Measurements from ENCODE around the gene TFDP1.

Gene TFDP1

DNA sequence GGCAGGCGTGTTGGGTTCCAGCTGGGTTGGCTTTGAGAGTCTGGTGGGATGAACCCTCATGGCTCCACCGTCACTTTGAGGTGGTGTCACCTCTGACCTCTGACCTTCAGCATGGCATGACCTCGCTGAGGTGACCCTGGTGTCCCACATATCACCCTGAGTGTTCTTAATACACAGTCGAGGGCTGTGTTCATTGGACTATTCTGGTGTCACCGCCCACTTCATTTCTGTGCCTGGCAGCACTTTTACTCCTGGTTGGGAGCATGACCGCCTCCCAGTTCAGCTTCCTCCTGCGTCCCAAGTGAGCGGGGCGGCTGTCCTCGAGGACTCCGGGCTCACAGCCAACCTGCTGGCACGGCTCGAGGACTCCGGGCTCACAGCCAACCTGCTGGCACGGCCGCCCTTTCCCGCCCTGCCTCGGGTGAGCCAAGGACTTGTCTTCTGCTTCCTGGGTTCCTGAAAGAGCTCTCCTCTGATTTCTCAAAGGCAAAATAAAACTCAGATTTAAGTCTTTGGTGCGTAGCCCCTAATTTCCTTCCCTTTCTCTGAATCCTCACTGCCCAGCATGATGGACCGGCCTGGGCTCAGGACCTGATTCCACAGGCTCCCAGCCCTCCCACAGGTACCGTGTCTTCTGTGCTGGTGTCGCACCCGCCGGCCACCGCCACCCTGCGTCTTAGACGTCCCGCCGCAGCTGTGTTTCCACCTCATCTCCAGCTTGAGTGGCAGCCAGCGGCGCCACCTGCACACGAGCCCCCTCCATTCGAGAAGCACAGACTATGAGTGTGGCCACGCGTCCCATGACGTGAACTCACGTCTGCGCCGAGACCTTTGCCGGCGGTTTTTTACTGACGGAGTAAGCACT is 63.0 kb downstream of the TFDP1 start:
- in situ Hi-C loops (cut with HindIII; ENCODE audit: low sequenced_read_pairs) = no loop called here

DNA sequence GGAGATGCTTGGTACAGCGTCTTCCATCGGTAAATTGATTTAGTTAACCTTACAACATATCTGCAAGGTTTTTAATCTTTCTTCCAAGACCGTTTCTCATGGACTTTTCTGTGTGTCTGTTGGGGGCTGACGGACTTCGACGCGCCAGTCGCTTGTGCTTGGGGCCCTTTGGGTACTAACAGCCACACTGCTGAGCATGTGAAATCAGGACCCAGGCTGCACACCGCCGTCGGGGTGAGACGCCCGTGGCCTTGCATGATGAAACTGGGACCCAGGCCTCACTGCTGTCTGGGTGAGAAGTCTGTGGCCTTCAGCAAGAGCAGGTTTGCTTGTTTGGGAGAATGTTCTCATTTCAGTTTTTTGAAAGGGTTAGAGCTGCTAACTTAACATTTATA is 63.7 kb downstream of the TFDP1 start:
- in situ Hi-C loops (cut with HindIII; ENCODE audit: low sequenced_read_pairs) = no loop called here

DNA sequence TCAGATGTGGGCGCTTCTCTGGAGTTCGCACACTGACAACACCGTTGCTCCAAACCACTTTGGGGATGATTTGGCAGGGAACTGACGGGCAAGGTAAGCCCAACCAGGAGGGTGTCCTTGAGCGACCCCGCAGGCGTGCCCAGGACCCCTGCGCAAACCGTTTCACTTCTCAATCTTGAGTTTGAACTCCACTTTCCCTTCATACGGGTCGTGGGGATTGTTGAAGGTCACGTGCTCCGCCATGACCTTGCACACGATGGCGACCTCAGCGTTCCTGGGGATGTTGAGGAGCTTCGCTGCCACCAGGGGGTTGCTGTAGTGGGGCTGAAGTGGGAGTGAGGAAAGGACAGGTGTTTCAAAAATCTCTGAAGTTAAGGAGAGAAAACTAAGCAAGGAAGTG is 64.7 kb downstream of the TFDP1 start:
- in situ Hi-C loops (cut with HindIII; ENCODE audit: low sequenced_read_pairs) = no loop called here

DNA sequence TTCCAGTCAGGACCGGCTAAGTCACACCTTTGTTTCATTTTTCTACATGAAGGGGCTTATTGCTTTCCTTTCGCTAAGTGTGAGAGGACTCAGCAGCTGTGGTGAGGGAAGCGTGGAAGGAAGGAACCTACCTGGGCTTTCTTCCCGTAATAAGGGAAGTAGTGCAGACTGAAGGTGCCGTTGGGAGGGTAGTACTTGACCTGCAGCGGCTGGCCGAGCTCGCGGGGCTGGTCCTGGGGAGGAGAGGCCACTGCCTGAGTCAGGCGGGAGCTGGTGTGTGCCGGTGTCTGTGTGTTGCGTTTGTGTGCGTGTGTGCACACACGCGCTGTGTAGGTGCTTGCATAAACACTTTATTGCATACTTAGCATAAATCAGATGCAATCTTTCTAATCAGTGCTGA is 65.7 kb downstream of the TFDP1 start:
- in situ Hi-C loops (cut with HindIII; ENCODE audit: low sequenced_read_pairs) = no loop called here

DNA sequence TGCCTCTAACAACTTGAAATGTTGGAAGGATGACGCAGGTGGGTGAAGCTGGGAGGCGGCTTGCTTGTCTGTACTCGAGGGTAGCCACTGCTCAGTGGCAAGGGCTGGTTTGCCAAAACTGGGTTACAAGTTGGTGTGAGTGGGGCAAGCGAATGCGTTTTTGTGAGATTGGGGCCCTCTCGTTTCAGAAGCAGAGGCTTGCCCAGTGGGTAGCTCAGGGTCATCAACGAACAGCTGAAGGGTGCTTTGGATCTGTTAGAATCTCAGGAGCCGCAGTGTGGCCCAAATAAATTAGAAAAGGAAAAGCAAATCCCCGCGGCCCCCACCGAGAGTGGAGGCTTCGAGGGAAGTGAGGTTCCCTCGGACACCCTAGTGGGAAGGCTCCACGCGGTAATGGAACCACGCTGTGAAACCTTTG is 66.2 kb downstream of the TFDP1 start:
- in situ Hi-C loops (cut with HindIII; ENCODE audit: low sequenced_read_pairs) = no loop called here

DNA sequence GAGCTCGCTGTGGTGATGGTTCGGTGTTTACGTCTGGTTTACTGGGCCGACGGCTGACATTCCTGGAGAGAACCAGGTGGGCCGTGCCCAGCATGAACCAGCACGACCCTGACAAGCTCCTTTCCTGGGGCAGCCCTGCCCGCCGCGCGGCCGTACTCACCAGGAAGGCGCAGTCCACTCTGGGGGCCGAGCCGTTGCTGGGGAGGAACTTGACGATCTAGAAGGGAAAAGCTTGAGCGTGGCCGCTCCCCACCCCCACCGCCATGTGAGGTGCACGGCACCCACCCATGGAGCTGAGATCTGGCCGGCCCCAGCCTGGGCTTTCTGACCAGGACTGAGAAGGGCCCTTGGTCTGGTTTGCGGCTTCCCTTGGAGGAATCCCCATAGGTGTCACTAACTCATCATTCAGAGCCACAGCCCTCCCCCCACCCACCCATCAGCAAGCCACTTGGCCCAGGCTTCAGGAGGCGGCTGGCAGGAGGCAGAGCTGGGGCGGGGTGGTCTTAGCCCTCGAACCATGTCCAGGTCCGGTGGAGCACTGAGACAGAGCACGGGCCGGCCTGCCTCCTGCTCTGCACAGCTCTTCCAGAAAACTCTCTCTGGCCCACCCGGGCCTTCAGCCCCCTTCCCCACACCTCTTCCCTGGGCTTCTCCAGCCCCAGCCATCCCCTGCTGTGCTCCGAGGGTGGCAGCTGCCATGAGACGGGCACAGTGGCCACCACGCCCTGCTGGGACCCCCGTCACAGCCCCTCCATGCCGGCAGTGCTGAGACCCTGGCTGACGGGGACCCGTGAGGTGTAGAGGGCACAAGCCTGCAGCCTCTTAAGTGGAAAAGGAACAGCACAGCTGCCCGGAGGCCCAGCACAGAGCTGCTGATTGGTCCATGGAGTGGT is 67.2 kb downstream of the TFDP1 start:
- in situ Hi-C loops (cut with HindIII; ENCODE audit: low sequenced_read_pairs) = no loop called here

DNA sequence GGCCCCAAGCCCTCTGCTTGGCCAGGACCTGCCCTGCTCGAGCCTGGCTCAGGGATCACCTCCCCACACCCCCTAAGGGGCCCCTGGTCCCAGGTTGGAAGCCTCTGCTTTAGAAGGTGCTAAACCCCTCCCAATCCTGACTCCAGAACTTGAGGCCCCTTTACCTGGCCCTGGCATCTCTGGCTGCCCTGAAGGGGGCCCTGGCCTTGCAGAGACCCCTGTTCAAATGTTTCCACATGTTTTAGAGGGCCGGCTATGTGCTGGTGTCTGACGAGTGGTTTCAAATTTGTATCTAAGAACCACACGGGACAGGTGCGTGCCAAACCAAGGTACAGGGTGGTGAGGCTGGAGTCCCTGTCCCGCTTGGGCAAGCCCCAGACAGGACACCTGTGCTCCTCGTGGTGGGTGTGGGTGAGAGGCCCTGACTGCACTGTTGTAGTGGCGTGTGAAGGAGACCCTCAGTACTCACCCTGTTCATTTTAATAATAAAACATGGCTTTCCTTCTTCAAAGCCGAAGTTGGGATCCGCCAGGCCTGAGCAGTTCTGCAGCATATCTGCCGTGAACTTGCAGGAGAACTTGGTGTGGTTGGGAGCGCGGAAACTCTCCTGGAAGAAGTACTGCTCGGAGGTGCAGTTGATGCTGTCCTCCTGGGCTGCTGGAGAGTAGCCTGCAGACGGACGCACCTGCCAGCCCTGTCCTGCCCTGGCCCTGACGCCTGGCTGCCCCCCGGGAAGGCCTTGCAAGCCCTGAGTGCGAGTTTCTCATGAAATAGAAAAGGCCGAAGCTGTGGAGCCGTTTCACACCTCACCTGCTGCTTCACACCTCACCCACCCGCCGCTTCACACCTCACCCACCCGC is 68.1 kb downstream of the TFDP1 start:
- in situ Hi-C loops (cut with HindIII; ENCODE audit: low sequenced_read_pairs) = no loop called here

DNA sequence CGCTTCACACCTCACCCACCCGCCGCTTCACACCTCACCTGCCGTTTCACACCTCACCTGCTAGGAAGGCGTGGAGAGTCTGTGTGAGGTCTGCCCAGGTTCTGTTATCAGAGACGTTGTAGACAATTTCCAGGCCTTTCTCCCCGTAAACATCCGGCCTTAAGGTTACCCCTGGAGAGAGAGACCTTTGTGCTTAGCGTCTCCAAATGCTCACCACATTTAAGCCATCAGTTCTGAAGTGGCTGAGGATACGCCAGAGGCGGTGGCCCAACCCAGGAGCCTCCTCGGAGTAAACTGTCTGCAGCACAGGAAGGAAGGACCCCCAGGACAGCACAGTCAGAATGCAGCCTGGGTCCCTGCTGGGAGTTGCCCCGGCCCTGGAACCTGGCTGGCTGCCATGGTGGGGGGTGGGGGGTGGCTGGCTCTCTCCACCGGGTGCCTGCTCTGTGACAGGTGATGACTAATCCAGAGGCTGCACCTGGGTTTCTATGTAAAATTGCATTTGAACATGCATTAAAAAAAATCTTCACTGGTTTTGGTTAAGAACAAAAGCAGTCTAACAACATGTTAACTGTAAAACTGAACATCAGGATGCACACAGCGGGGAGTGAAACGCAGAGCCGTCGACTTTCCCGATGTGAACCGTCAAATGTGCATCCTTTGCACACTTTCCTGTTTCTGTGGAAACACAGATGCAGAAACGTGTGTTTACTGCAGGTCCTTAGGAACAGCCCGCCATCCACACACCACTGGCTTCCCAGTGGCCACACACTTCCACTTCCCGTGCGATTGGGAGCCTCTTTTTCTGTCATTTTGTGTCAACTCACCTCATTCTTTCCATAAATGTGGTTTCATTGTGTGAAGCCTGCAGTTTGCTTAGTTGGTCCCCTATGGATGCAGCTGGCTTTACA is 69.0 kb downstream of the TFDP1 start:
- in situ Hi-C loops (cut with HindIII; ENCODE audit: low sequenced_read_pairs) = no loop called here

DNA sequence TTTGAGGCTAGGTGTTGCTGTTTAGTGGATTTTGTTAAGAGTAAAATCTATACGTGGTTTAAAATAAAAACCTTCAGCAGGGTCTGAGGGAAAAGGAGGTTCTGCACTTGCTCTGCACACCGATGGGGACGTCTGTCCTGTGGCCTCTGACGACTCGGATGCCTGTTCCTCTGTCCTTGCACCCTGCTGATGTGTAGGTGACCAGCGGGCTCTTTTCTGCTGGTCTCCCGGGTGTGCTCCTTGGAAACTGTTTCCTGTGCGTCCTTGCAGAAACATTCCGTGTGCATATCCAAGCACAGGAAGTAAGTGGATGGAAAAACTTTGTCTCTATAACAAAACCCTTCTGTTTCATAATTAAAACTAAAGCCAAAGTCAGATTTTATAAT is 69.6 kb downstream of the TFDP1 start:
- in situ Hi-C loops (cut with HindIII; ENCODE audit: low sequenced_read_pairs) = no loop called here

DNA sequence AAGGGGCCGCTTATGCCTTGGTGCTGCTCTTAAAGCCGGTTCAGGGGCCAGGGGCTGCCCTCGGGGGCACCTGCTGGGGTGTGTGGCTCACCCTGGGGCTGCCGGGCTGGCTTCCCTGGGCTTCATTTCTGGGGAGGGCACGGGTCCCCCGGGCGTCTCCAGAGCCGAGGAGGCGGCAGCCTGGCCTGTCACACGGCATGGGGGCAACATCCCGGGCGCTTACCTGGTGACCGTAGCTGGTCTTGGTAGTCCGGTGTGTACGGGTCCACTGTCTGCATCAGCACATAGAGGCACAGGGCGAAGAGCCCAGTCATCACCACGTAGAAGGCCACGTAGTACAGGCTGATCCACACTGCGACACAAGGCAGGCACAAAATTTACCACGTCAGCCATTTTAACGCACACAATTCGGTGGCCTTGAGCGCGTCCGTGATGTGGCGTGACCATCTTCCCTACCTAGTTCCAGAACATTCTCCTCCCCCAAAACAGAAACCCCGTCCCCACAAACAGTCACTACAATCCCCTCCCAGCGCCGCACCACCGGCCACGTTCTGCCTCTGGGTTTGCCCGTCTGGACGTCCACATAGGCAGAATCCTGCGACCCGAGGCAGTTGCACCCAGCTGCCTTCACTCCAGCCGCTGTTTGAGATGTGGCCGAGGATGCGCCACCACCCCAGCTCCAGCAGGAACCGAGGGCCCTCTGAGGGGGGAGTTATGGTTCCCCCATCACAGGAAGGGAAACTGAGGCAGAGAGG is 70.2 kb downstream of the TFDP1 start:
- in situ Hi-C loops (cut with HindIII; ENCODE audit: low sequenced_read_pairs) = no loop called here

DNA sequence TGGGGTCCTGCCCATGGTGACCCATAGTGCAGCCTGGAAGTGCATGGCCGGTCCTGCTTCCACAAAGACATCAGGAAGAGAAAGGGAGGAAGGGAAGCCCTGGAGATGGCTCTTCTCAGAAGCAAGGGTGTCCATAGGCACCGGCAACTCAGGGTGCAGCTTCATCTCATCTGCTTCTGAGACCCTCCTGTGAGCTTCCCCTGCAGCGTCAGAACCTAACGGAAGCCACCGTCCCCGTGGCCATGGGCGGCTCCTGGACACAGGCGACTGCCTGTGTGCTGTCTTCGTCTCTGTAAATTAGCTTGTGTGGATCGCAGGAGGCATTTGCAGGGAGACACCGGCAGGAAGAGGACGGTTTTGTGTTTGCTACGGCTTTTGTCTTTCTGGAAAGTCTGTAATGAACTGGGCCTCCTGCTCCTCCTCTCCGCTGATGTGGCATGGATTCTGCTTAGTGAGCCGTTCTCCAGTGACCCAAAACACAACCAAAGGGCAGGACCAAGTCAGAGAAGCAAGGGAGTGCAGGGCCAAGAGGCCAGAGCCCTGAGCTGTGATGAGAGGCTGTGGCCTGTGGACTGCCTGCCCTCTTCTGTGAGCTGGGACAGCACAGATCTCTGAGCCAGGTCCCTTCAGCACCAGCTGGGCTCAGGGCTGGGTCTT is 70.9 kb downstream of the TFDP1 start:
- in situ Hi-C loops (cut with HindIII; ENCODE audit: low sequenced_read_pairs) = no loop called here

DNA sequence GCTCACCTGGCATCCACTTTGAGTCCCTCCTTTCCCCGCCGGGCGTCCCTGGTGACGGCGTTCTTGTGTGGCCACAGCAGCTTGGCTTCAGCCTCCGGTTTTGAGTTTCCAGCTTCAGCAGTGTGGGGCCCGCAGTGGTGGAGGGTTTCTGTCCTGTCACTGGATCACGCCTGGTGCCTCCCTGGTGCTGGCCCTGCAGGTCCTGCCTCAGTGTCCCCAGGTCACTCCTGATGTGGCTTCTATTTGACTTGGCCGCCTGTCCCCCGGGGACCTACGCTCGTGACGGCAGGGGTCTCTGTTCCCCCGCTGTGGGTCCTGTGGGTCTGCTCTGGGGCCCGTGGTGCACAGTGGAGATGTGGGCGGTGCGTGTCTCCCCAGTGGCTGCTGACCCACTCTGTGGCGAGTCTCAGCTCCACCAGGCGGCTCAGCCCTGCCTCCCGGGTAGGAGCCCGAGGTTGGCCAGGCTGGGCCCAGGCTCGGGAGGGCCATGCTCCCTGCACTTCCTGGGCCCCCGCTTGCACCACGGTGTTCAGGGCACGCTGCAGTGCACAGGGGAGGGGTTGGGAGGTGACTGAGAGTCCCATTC is 71.5 kb downstream of the TFDP1 start:
- in situ Hi-C loops (cut with HindIII; ENCODE audit: low sequenced_read_pairs) = no loop called here

DNA sequence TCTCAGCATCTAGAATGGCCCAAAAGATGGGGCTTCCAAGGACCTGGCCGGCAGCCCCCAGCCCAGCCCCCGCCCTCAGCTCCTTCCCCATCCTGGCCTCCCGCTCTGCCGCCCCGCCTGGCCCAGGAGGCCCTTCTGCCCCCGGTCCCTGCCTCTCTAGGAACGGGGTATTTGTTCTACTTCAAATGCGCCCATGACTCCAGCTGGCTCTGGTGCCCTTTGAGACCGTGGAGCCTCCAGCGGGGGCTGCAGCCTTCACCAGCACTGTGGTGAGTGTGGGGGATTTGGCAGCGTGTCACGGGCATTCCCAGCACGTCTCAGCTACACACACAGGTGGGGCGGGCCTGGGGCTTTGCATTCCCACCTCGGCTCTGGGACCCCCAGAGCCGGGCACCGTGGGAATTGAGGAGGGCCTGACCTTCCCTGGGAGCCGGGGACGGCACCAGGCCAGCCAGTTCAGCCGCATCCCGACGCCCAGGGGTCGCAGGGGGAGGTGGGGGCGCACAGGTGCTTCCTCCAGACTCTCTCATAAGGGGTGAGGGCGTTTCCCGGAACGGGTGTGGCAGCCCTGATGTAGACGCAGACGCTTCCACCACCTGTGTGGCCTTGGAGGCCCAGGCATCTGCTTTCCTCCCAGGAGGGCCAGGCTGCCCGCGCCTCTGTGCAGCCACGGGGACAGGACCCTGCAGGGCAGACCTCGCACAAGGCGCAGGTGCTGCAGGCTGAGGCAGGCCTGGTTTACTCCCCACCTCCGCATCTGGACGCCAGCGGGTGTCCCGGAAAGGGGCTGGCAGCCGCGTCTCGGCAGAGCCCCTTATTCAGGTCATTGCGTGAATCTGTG is 72.5 kb downstream of the TFDP1 start:
- in situ Hi-C loops (cut with HindIII; ENCODE audit: low sequenced_read_pairs) = no loop called here

DNA sequence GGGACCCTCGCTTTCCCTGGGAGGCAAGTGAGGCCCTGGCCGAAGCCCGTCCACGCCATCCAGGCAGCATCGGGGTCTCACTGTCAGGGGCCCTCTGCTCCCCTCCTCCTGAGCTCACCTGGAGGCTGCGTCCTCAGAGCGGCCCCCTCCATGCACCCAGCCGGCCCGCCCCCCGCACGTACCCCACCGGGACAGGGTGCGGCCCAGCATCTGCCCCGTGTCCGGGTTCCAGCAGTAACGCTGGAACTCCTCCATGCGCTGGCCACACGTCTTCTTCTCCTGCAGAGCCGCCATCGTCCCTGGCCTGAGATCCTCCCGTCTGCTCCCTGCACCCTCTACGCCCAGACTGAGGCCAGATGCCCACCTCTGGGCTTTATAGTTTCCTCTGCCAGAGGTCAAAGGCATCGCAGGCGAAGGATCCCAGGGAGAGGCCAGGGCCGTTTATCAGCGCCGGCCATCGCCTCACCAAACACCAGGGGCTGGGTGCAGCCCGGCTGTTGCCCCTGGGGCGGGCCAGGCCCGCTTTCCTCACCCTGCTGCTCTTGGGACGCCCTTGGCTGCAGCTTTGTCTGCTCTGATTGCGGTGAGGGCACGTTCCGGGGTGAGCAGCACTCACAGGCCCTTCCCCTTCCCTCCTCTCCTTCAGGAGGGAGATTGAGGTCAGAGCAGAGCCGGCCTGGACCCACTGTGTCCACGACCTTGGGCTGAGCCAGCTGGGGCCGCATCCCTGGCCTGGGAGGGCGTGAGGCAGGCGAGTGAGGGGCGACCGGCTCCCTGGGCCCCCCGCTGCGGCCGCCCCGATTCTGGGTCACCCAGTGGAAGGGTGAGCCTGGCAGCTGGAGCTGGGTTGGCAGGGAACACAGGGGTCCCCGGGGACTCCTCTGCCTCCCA is 73.5 kb downstream of the TFDP1 start, which contains the start of gene ATP4B:
Gene ATP4B (minus strand): TSS at position 348 of the 891 bp plus-strand sequence. CDS start 54 bp downstream, at position 294.
- in situ Hi-C loops (cut with HindIII; ENCODE audit: low sequenced_read_pairs) = no loop called here

DNA sequence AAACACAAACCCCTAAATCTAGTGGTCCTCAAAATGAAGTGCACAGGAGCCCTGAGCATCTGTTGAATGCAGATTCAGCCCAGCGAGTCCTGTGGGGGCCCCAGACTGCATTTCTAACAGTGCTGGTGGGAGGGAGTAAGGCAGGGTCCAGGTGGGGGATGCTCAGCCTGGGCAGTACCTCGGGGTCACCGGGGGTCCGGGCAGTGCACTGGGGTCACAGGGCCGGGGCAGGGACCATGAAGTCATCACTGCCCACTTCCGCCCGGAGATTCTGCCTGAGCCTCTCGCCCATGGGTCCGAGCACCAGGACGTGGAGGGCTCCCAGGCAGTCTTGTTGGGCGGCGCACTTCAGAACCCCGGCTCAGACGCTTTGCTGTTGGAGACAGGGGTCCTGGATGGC is 74.3 kb downstream of the TFDP1 start:
- in situ Hi-C loops (cut with HindIII; ENCODE audit: low sequenced_read_pairs) = no loop called here

DNA sequence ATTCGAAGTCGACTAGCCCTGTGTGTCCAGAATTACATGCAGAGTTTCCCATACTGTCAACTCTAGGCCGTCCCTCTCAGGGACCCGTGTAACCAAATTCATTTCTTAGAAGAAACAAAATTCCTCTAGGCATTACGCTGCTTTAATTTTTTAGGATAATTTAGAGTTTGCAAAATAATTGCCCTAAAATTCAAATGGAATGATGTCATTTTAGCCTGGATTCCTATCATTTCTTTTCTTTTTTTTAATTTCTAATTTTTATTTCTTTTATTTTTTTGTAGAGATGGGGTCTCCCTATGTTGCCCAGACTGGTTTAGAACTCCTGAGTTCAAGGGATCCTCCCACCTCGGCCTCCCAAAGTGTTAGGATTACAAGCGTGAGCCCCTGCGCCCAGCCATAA is 74.8 kb downstream of the TFDP1 start:
- in situ Hi-C loops (cut with HindIII; ENCODE audit: low sequenced_read_pairs) = no loop called here

Measured in DLD1 (cell line).